Left ventricle myocardium inferior (tissue), 1 donor: ENCODE data around the gene SOX18. TPM values are rescaled to one million over a fixed set of nuclear protein-coding genes. Genes with fewer than 3 reads are reported as not detected.
A peak's percentile ranks its signal among the peaks of the same experiment; 100 is the strongest.

ENCODE experiments used
- DNase-seq: peaks from one replicate; pipeline ENCODE4 v3.0.0-alpha.2; 2020
- H3K27ac ChIP-seq: fragments of 200-600 bp; replicated peaks from 2 replicates; pipeline ENCODE4 v1.8.0; 2021
- H3K27me3 ChIP-seq: fragments of 200-600 bp; 2 replicates; pipeline ENCODE4 v1.8.0; 2021; ENCODE audit warnings: low read depth
- H3K36me3 ChIP-seq: fragments of 200-600 bp; 2 replicates; pipeline ENCODE4 v1.8.0; 2021
- H3K4me1 ChIP-seq: fragments of 200-600 bp; 2 replicates; pipeline ENCODE4 v1.8.0; 2021
- H3K4me3 ChIP-seq: fragments of 200-600 bp; 2 replicates; pipeline ENCODE4 v1.8.0; 2021; ENCODE audit warnings: mild to moderate bottlenecking, moderate library complexity
- H3K9me3 ChIP-seq: fragments of 200-600 bp; replicated peaks from 2 replicates; pipeline ENCODE4 v1.8.0; 2021
- intact Hi-C: fragments of 100-400 bp; cut with micrococcal nuclease; formaldehyde crosslinking; loops from one replicate; pipeline ENCODE4 v1.11.0; 2022
- total RNA-seq: library from RNA; stranded (reverse); fragmentation: NEBNext Ultra II Directional; extraction: Animal tissue kit (Norgen Biotek cat#: 25700); gene quantifications from one replicate; pipeline ENCODE4 v1.2.1, GENCODE V29; 2021
- TF ChIP-seq, protein P1 (sequence below): fragments of 200-600 bp; IDR thresholded peaks from 2 replicates; pipeline ENCODE4 v1.8.0; 2021; ENCODE audit warnings: antibody characterized with exemption, mild to moderate bottlenecking, borderline replicate concordance
- donor health status: DM: no; HTN: yes; CAD: no; lungs with severe emphysema.

The SOX18 gene
- total RNA-seq, 1 donor from 2014 or later: 30.5 TPM

DNA sequence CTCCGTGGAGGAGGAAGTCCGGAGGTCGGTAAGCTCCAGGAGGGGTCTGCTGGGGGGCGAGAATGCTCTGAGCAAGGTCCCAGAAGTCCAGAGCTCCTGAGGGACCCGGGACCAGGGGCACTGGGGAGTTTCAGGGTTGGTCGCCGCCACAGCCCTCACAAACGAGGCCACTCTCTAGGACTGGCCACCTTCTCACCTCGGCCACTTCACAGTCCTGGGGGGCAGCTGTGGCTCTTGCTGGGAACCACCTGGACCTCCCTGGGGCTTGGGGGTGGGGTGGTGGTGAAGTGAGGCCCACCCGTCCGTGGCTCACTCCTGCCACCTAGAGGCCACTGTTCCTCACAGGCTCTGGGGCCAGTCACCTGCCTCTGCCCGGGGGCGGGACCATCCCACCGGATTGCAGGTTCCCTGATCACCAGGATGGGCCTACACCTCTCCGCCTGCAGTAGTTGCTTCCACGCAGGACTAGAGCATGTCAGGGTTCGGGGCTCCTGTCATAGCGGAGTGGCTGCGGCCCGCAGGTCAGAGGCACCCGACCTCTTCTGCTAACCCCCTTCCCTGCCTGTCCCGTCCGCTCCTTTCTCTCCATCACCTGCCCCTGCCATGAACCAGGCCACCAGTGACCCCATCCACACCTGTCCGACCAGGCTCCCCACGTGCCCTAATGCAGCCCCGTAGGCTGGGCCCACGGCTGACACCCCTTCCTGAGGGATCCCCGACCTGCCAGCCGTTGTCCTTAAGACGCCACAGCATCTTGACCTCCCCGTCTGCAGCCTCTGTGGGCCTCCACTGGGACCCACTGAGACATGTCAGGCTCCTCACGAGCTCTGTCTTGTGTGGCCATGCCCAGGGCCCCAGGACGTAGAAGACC, 8.4 kb upstream of the SOX18 start:
- TF ChIP-seq, protein P1, sequence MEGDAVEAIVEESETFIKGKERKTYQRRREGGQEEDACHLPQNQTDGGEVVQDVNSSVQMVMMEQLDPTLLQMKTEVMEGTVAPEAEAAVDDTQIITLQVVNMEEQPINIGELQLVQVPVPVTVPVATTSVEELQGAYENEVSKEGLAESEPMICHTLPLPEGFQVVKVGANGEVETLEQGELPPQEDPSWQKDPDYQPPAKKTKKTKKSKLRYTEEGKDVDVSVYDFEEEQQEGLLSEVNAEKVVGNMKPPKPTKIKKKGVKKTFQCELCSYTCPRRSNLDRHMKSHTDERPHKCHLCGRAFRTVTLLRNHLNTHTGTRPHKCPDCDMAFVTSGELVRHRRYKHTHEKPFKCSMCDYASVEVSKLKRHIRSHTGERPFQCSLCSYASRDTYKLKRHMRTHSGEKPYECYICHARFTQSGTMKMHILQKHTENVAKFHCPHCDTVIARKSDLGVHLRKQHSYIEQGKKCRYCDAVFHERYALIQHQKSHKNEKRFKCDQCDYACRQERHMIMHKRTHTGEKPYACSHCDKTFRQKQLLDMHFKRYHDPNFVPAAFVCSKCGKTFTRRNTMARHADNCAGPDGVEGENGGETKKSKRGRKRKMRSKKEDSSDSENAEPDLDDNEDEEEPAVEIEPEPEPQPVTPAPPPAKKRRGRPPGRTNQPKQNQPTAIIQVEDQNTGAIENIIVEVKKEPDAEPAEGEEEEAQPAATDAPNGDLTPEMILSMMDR: peak; percentile 89
- Histone ChIP-seq H3K27ac (peak overlapping the region; percentile 94), H3K27me3 (peaks cover 45% of the 10 kb centered on the region), H3K4me3 (peak overlapping the region; percentile 56), H3K9me3 (no peaks in the 10 kb centered on the region), H3K4me1 (peaks cover 55% of the 10 kb centered on the region), H3K36me3 (no peaks in the 10 kb centered on the region)
- DNase-seq: peak; percentile 75
- intact Hi-C loops: no loop called here

- TF ChIP-seq, protein P1: no peak
These were observed 7.6 kb upstream of the SOX18 start for GRCh38 chr20:64056889-64057627.

GRCh38 chr20:64056639-64056888, 7.1 kb upstream of the SOX18 start:
- peak overlapping the region; percentile 94 for H3K27ac ChIP-seq
- peak overlapping the region; percentile 56 for H3K4me3 ChIP-seq
- peaks cover 58% of the 10 kb centered on the region for H3K27me3 ChIP-seq

More at GRCh38 chr20:64056889-64057627, 7.6 kb upstream of the SOX18 start:
- Histone ChIP-seq H3K27me3 (peaks cover 53% of the 10 kb centered on the region), H3K27ac (peak overlapping the region; percentile 94), H3K4me3 (peak overlapping the region; percentile 56), H3K4me1 (peaks cover 55% of the 10 kb centered on the region), H3K36me3 (no peaks in the 10 kb centered on the region), H3K9me3 (no peaks in the 10 kb centered on the region)
- intact Hi-C loops: no loop called here
- no peak for DNase-seq

GRCh38 chr20:64055893-64056638, 6.6 kb upstream of the SOX18 start:
- Histone ChIP-seq H3K27ac (peak overlapping the region; percentile 94), H3K36me3 (no peaks in the 10 kb centered on the region), H3K9me3 (no peaks in the 10 kb centered on the region), H3K4me1 (peaks cover 59% of the 10 kb centered on the region), H3K27me3 (peaks cover 63% of the 10 kb centered on the region), H3K4me3 (peak overlapping the region; percentile 56)
- intact Hi-C loops: no loop called here
- TF ChIP-seq, protein P1: peak; percentile 19
- peak; percentile 75 for DNase-seq

More at GRCh38 chr20:64056639-64056888, 7.1 kb upstream of the SOX18 start:
- H3K4me1 ChIP-seq: peaks cover 57% of the 10 kb centered on the region
- no peaks in the 10 kb centered on the region for H3K36me3 ChIP-seq
- no peaks in the 10 kb centered on the region for H3K9me3 ChIP-seq
- DNase-seq: no peak
- intact Hi-C loops: no loop called here
- TF ChIP-seq, protein P1: no peak

DNA sequence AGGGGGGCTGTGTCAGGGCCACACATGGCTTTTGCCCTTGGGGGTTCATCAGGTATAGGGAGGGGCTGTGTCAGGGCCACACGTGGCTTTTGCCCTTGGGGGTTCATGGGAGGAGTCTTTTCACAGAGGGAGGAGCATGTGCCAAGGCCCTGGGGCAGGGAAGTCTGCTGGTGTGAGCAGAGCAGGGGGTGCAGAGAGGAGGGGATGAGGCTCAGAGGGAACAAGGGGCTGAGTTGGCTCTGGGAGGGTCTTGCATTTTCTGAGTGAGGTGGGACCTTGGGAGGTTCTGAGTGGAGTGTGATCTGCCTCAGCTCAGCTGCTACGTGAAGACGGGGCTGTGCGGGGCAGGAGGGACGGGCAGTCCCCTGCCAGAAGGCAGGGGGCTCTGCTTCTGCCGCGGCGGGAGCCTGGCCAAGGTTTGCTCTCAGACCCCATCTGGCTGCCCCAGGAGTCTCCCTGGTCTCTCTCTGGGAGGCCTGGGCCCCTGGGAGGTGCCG, 6.0 kb upstream of the SOX18 start:
- peaks cover 69% of the 10 kb centered on the region for H3K27me3 ChIP-seq
- H3K4me3 ChIP-seq: peak overlapping the region; percentile 56
- DNase-seq: no peak
- intact Hi-C loops: no loop called here
- H3K9me3 ChIP-seq: no peaks in the 10 kb centered on the region
- no peaks in the 10 kb centered on the region for H3K36me3 ChIP-seq
- TF ChIP-seq, protein P1: no peak
- peak overlapping the region; percentile 94 for H3K27ac ChIP-seq
- peaks cover 65% of the 10 kb centered on the region for H3K4me1 ChIP-seq
